COR-L47 (cell line): ENCODE results near the gene PAGR1.
"Not testable (repeated sequence)": the region's sequence is repeated elsewhere in the genome, so short reads cannot be mapped to it uniquely, and the experiment has no call there.

Experiments
- DNase-seq: peaks from one replicate; lab custom pipeline; 2025; lab: John Stamatoyannopoulos, UW

Gene PAGR1

DNA sequence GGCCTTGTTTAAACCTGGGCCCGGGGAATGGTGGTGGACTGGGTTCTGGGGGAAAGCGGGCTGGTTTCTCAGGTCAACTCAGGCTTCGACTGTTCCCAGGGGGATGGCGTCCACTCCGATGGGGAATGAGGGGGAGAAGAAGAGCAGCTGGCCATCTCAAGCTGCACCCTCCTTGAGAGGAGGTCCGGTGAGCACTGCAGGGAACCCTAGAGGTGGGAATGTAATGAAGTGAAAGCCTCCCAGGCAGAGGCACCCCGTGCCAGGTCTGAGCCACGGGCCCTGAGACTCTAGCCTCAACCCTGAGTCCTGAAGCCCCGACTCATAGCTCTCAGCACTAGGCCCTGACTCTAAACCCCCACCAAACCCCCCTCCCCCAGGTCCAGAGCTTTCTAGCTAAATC, 48.3 kb downstream of the PAGR1 start:
- no peak for DNase-seq

DNA sequence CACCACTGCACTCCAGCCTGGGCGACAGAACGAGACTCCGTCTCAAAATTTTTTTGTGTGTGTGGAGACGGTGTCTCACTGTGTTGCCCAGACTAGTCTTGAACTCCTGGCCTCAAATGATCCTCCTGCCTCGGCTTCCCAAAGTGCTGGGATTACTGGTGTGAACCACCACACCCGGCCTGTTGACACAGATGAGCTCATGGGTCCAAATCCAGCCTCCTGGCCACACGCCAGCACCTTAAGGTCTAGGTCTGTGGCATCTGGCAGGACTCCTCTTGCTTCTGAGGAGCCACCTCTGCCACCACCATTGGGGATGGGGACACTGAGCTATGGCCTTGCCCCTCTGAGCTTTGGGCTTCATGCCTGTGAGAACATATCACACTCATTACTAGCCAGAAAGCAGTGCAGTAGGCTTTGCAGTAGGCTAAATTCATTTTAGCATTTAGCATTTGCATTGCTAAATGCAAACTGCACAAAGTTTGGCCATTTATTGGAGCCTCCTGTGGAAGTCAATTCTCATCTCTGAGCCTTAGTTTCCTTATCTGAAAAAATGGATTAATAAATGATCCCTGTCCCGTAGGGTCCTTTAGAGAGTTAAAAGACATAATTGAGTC, 52.6 kb downstream of the PAGR1 start:
- DNase-seq = no peak

DNA sequence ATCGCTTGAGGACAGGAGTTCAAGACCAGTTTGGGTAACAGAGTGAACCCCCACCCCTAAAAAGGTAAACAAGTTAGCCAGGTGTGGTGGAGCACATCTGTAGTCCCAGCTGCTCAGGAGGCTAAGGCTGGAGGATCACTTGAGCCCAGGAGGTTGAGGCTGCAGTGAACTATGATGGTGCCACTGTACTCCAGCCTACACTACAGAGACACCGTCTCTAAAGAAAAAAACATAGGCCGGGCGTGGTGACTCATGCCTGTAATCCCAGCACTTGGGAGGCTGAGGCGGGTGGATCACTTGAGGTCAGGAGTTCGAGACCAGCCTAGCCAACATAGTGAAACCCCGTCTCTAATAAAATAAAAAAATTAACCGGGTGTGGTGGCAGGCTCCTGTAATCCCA, 53.1 kb downstream of the PAGR1 start:
- DNase-seq = not testable (repeated sequence)
